ENCODE data around the gene PTPRG. TPM values are rescaled to one million over a fixed set of nuclear protein-coding genes. Genes with fewer than 3 reads are reported as not detected.
A peak's percentile ranks its signal among the peaks of the same experiment; 100 is the strongest.

Gene PTPRG
- total and polyA plus RNA-seq, 11 donors, result 8.0 to 48.5 (median 35.4) TPM

GRCh38 chr3:62178032-62178431, 616.7 kb downstream of the PTPRG start:
- no peak for ATAC-seq
- no peak for DNase-seq
- Histone ChIP-seq H3K4me1 (peaks cover 0 to 39% (median 19%) of the 10 kb centered on the region in 12 donors), H3K9me3 (no peaks in the 10 kb centered on the region), H3K27me3 (no peaks in the 10 kb centered on the region), H3K4me3 (no peak overlapping the region), H3K36me3 (no peaks in the 10 kb centered on the region), H3K27ac (no peak overlapping the region)
- intact Hi-C loops (cut with DNase I), result loop anchor here in 1 of 10 donors (5.0 kb wide), 1 partner anchor 36 kb away; no protein-coding TSS in a partner anchor
- TF ChIP-seq POLR2A (IDR thresholded peaks at IDR 0.05) (no peak), CTCF (IDR thresholded peaks at IDR 0.05) (no peak)

- TF ChIP-seq CTCF (IDR thresholded peaks at IDR 0.05) (no peak), POLR2A (IDR thresholded peaks at IDR 0.05) (no peak)
- ATAC-seq, result peak in 2 of 4 donors; percentile 17 to 36
- Histone ChIP-seq H3K27ac (peak overlapping the region in 2 of 12 donors; percentile 4 to 50), H3K4me3 (no peak overlapping the region), H3K36me3 (no peaks in the 10 kb centered on the region), H3K27me3 (no peaks in the 10 kb centered on the region), H3K4me1 (peaks cover 0 to 31% (median 16%) of the 10 kb centered on the region in 12 donors), H3K9me3 (no peaks in the 10 kb centered on the region)
- WGBS, 4 donors, result 69 to 81% (median 75%) methylated on average over 7 to 8 of the region's 8 CpGs
- no peak for DNase-seq
- intact Hi-C loops (cut with DNase I), result loop anchor here in 1 of 10 donors (5.0 kb wide), 1 partner anchor 37 kb away; no protein-coding TSS in a partner anchor
Measured at GRCh38 chr3:62178739-62179600, 617.6 kb downstream of the PTPRG start.

- ATAC-seq (peak in 3 of 4 donors; percentile 47 to 74 (median 53)), DNase-seq (no peak)
- Histone ChIP-seq H3K4me3 (no peak overlapping the region), H3K27me3 (no peaks in the 10 kb centered on the region), H3K4me1 (peaks cover 0 to 30% (median 10%) of the 10 kb centered on the region in 12 donors), H3K36me3 (no peaks in the 10 kb centered on the region), H3K9me3 (no peaks in the 10 kb centered on the region), H3K27ac (peak overlapping the region in 3 of 12 donors; percentile 26 to 50 (median 29))
- WGBS, 4 donors, result 47 to 66% (median 55%) methylated on average over 5 of the region's 5 CpGs
- intact Hi-C loops (cut with DNase I), result loop anchor here in 3 of 10 donors (10.0 kb wide), 4 partner anchors 86 to 736 kb away; no protein-coding TSS in a partner anchor
- no peak for TF ChIP-seq CTCF (IDR thresholded peaks at IDR 0.05)
- no peak for TF ChIP-seq POLR2A (IDR thresholded peaks at IDR 0.05)
Measured at GRCh38 chr3:62180514-62180913, 619.1 kb downstream of the PTPRG start.

GRCh38 chr3:62183087-62183486, 621.7 kb downstream of the PTPRG start:
- DNase-seq (peak in 2 of 5 donors; percentile 43 to 57), ATAC-seq (peak in 2 of 4 donors; percentile 22 to 27)
- 50 to 68% (median 58%) methylated on average over 8 of the region's 8 CpGs for WGBS, 4 donors
- TF ChIP-seq POLR2A (IDR thresholded peaks at IDR 0.05) (no peak), CTCF (IDR thresholded peaks at IDR 0.05) (no peak)
- Histone ChIP-seq H3K27ac (no peak overlapping the region), H3K36me3 (no peaks in the 10 kb centered on the region), H3K4me3 (no peak overlapping the region), H3K4me1 (peaks cover 0 to 43% (median 13%) of the 10 kb centered on the region in 12 donors), H3K9me3 (no peaks in the 10 kb centered on the region), H3K27me3 (no peaks in the 10 kb centered on the region)
- intact Hi-C loops (cut with DNase I), result loop anchor here in 3 of 10 donors (10.0 kb wide), 4 partner anchors 88 to 738 kb away; no protein-coding TSS in a partner anchor
